ENCODE measurements around the gene MAP4K4. TPM values are rescaled to one million over a fixed set of nuclear protein-coding genes. Genes with fewer than 3 reads are reported as not detected.

MAP4K4 gene
- total RNA-seq, 4 donors from 2014 or later, result 25.7 to 42.3 (median 29.8) TPM

GRCh38 chr2:101733257-101733993 lies 35.9 kb downstream of the MAP4K4 start:
- intact Hi-C loops (cut with DNase I; ENCODE audit: low total_unique reads), result no loop called here
- no peak for DNase-seq (ENCODE audit: low spot score in 2 of 2)
- 66 to 76% methylated on average over 4 of the region's 4 CpGs for WGBS, 2 donors
- H3K4me3 ChIP-seq (ENCODE audit: low read depth, poor library complexity, severe bottlenecking), result no peak overlapping the region
- TF ChIP-seq CTCF (IDR thresholded peaks at IDR 0.05) (no peak), POLR2A (IDR thresholded peaks at IDR 0.05) (no peak)

- H3K4me3 ChIP-seq (ENCODE audit: low read depth, poor library complexity, severe bottlenecking), result no peak overlapping the region
- intact Hi-C loops (cut with DNase I; ENCODE audit: low total_unique reads), result no loop called here
- TF ChIP-seq POLR2A (IDR thresholded peaks at IDR 0.05), result no peak
- TF ChIP-seq CTCF (IDR thresholded peaks at IDR 0.05), result no peak
- DNase-seq (ENCODE audit: low spot score in 2 of 2), result no peak
- 84 to 85% methylated on average over 9 of the region's 9 CpGs for WGBS, 2 donors
These were observed 37.1 kb downstream of the MAP4K4 start for GRCh38 chr2:101734505-101735165.

- TF ChIP-seq CTCF (IDR thresholded peaks at IDR 0.05), result no peak
- TF ChIP-seq POLR2A (IDR thresholded peaks at IDR 0.05), result no peak
- no peak for DNase-seq (ENCODE audit: low spot score in 2 of 2)
- H3K4me3 ChIP-seq (ENCODE audit: low read depth, poor library complexity, severe bottlenecking), result no peak overlapping the region
- intact Hi-C loops (cut with DNase I; ENCODE audit: low total_unique reads), result no loop called here
These were observed 37.6 kb downstream of the MAP4K4 start for GRCh38 chr2:101735166-101735533.

- no peak for DNase-seq (ENCODE audit: low spot score in 2 of 2)
- no peak for TF ChIP-seq CTCF (IDR thresholded peaks at IDR 0.05)
- TF ChIP-seq POLR2A (IDR thresholded peaks at IDR 0.05), result no peak
- intact Hi-C loops (cut with DNase I; ENCODE audit: low total_unique reads), result no loop called here
- H3K4me3 ChIP-seq (ENCODE audit: low read depth, poor library complexity, severe bottlenecking), result no peak overlapping the region
- WGBS, 2 donors, result 76 to 83% methylated on average over 3 of the region's 3 CpGs
These were observed 38.7 kb downstream of the MAP4K4 start for GRCh38 chr2:101736233-101736632.

- intact Hi-C loops (cut with DNase I; ENCODE audit: low total_unique reads), result no loop called here
- TF ChIP-seq POLR2A (IDR thresholded peaks at IDR 0.05) (no peak), CTCF (IDR thresholded peaks at IDR 0.05) (no peak)
- WGBS, 2 donors, result 11 to 23% methylated on average over 1 of the region's 1 CpG
- no peak overlapping the region for H3K4me3 ChIP-seq (ENCODE audit: low read depth, poor library complexity, severe bottlenecking)
- peak in 1 of 2 donors; percentile 26 for DNase-seq (ENCODE audit: low spot score in 2 of 2)
These were observed 39.4 kb downstream of the MAP4K4 start for GRCh38 chr2:101736861-101737291.

All from lower leg skin (tissue), 4 donors.